Right lobe of liver (tissue), 6 donors: ENCODE data around the gene FAM234B. TPM values are rescaled to one million over a fixed set of nuclear protein-coding genes. Genes with fewer than 3 reads are reported as not detected.

Experiments used
- ATAC-seq, 4 donors: fragments of 200-7000 bp; cut with Tn5 transposase; one replicate each; pipeline ENCODE4 v1.9.1; 2020; ENCODE audit warnings: mild to moderate bottlenecking in 4 of 4, moderate library complexity in 4 of 4
- DNase-seq, 3 donors: peaks; one replicate each; pipeline ENCODE4 v3.0.0-alpha.2; 2020
- H3K27ac ChIP-seq, 3 donors: fragments of 200-600 bp; one replicate each; pipeline ENCODE4 v1.8.0; 2022
- H3K27me3 ChIP-seq, 2 donors: fragments of 200-600 bp; one replicate each; pipeline ENCODE4 v1.8.0; 2022
- H3K36me3 ChIP-seq, 4 donors: fragments of 200-600 bp; sonication (generic) in 1 of 4; one replicate each; pipeline versions ENCODE4 v1.5.1 to v1.8.0; 2017 to 2022; ENCODE audit warnings: control low read depth in 1 of 4
- H3K4me1 ChIP-seq, 4 donors: fragments of 200-600 bp; sonication (generic) in 1 of 4; one replicate each; pipeline versions ENCODE4 v1.5.1 to v1.8.0; 2017 to 2022; ENCODE audit warnings: control low read depth in 1 of 4
- H3K4me3 ChIP-seq, 3 donors: fragments of 200-600 bp; one replicate each; pipeline ENCODE4 v1.8.0; 2022
- H3K9me3 ChIP-seq, 4 donors: fragments of 200-600 bp; sonication (generic) in 1 of 4; one replicate each; pipeline versions ENCODE4 v1.5.1 to v1.8.0; 2017 to 2022; ENCODE audit warnings: control low read depth in 1 of 4
- POLR2A ChIP-seq: fragments of 450-650 bp; IDR thresholded peaks from one replicate; pipeline ENCODE4 v1.6.1; 2017; ENCODE audit warnings: antibody characterized with exemption, mild to moderate bottlenecking
- WGBS: methylation state at CpG from one replicate; pipeline ENCODE4 v1.1.6; 2018; ENCODE audit warnings: low coverage, low lambda C conversion rate; ENCODE audit not compliant: insufficient coverage; ENCODE audit errors: missing lambda C conversion rate; 5-methylcytosine and 5-hydroxymethylcytosine counted together
- intact Hi-C, 2 donors: fragments of 100-400 bp; cut with DNase I; formaldehyde crosslinking; loops; one replicate each; pipeline versions ENCODE4 v1.11.2 to v1.14.1; 2022
- total RNA-seq, 6 experiments: library from RNA; depleted of rRNA in 2 of 6; stranded (reverse); fragments of >200 nt in 2 of 6; fragmentation: NEBNext Ultra II Directional in 3 of 6; extraction: Animal tissue kit (Norgen Biotek cat#: 25700) in 3 of 6; gene quantifications; one replicate each; pipeline versions ENCODE4 v1.1.0 to v1.2.4, GENCODE V29; 2016 to 2023
- TF ChIP-seq, protein P1 (sequence below), 4 donors: fragments of 200-600 bp in 3 of 4; fragments of 450-650 bp in 1 of 4; IDR thresholded peaks; one replicate each; pipeline versions ENCODE4 v1.5.1 to v1.8.0; 2016 to 2022; ENCODE audit warnings: antibody characterized with exemption in 4 of 4, mild to moderate bottlenecking in 2 of 4
- donor health status: DM: no; HTN: yes; CAD: no.
- donor health status: DM: no; HTN: no; CAD: no.
- donor health status: DM: no; HTN: no; CAD: no.
- donor health status: DM: no; HTN: yes; CAD: no.
- donor health status: DM: no; HTN: yes; CAD: no.

The FAM234B gene
- total RNA-seq, 6 experiments from 2014 or later = 2.9 to 4.8 (median 3.2) TPM

DNA sequence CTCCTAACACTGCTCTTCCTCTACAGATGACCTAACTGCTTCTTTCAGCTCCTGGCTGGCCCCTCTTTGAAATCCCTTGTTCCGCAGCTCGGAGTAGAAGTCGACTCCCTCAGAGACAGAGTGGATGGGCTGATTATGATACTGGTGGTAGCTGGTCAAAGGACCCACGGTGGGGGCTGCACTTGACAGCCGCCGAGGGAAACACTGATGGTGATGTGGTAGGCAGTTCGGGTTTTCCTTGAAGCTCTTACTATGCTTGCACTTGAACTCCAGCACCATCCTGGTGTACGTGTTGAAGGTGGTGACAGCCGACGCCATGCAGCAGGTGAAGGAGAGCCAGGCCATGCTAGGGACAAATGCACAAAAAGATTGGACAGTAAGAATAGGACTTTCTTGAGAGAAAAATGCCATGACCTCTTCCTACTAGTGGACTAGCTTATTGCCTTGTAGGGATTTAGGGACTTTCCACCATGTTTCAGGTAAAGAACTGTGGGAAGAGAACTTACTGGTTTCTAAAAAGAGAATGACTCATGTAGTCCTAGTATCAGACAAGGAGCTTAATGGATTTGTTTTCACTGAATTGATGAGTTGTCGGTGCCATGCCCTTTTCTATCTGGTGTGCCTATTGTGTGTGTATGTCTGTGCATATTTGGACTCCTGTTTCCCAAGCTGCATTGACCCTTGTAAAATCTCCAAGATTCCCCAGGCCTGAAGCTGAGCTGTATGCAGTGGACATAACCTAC lies 40.9 kb downstream of the FAM234B start:
- intact Hi-C loops = no loop called here
- H3K36me3 ChIP-seq = peaks cover 0 to 3% (median 0%) of the 10 kb centered on the region in 4 donors
- 96% methylated on average over 8 of the region's 11 CpGs for WGBS
- H3K27ac ChIP-seq = no peak overlapping the region
- DNase-seq (no peak), ATAC-seq (no peak)
- no peak overlapping the region for H3K4me3 ChIP-seq
- H3K9me3 ChIP-seq = no peaks in the 10 kb centered on the region
- no peaks in the 10 kb centered on the region for H3K4me1 ChIP-seq
- TF ChIP-seq, protein P1, sequence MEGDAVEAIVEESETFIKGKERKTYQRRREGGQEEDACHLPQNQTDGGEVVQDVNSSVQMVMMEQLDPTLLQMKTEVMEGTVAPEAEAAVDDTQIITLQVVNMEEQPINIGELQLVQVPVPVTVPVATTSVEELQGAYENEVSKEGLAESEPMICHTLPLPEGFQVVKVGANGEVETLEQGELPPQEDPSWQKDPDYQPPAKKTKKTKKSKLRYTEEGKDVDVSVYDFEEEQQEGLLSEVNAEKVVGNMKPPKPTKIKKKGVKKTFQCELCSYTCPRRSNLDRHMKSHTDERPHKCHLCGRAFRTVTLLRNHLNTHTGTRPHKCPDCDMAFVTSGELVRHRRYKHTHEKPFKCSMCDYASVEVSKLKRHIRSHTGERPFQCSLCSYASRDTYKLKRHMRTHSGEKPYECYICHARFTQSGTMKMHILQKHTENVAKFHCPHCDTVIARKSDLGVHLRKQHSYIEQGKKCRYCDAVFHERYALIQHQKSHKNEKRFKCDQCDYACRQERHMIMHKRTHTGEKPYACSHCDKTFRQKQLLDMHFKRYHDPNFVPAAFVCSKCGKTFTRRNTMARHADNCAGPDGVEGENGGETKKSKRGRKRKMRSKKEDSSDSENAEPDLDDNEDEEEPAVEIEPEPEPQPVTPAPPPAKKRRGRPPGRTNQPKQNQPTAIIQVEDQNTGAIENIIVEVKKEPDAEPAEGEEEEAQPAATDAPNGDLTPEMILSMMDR (IDR thresholded peaks at IDR 0.05) = no peak
- TF ChIP-seq POLR2A = no peak
- H3K27me3 ChIP-seq = no peaks in the 10 kb centered on the region

DNA sequence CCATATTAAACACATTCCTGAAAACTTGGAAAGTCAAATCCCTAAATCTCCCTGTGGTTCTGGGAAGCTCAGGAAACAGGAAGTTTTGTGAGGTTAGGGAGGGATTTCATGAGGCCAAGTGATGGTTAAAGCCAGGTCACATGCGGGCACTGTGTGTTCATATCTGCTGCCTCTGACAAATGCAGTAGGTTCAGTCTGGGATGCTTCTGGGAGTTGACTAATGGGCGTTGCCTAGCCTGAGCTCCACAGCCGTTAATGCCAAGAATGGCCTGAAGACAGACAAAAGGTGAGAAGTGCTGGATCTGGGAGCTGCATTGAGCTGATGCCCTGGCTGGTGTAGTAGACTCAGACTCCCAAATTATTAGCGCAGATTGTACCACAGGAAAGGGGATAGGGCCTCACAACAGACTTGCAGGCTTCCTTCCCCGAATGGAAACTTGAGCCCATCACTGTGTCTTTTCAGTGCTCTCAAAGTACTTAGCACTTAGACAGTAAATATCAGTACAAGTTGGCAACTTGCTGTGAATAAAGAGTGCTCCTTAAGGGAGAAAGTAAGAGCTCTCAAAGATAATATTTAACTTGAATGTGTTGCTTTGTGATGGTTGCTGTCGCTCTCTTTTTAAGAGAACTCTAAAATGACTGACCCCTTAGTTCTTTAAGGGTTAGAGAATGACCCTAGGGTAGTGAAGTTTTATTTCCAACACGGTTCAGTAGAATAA lies 41.9 kb downstream of the FAM234B start:
- 74% methylated on average over 5 of the region's 7 CpGs for WGBS
- ATAC-seq (no peak), DNase-seq (no peak)
- intact Hi-C loops = no loop called here
- H3K27ac ChIP-seq = no peak overlapping the region
- no peaks in the 10 kb centered on the region for H3K4me1 ChIP-seq
- H3K36me3 ChIP-seq = peaks cover 0 to 1% (median 0%) of the 10 kb centered on the region in 4 donors
- no peaks in the 10 kb centered on the region for H3K27me3 ChIP-seq
- no peak for TF ChIP-seq POLR2A
- TF ChIP-seq, protein P1 (IDR thresholded peaks at IDR 0.05) = no peak
- H3K9me3 ChIP-seq = no peaks in the 10 kb centered on the region
- no peak overlapping the region for H3K4me3 ChIP-seq

DNA sequence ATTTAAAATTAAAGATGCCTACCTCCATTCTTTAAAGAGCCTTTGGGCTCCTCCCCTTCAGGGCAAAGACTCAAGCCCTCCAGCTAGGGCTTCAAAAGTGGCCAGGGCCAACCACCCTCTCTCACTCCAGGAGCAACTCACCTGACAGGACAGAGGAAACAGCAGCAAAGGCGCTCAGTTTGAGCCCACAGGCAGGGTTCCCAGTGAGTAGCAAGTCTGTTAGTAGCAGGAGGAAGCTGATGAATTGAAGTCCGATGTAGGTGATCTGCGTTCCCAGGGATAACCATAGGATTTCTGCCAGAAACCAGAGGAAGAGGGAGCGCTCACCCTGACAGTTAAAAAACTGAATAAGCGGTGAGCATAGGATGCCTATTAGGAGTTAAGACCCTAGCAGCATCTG lies 43.6 kb downstream of the FAM234B start:
- DNase-seq (no peak), ATAC-seq (no peak)
- H3K27ac ChIP-seq = no peak overlapping the region
- intact Hi-C loops = no loop called here
- no peaks in the 10 kb centered on the region for H3K9me3 ChIP-seq
- no peaks in the 10 kb centered on the region for H3K4me1 ChIP-seq
- TF ChIP-seq, protein P1 (IDR thresholded peaks at IDR 0.05) = no peak
- TF ChIP-seq POLR2A = no peak
- no peaks in the 10 kb centered on the region for H3K27me3 ChIP-seq
- H3K4me3 ChIP-seq = no peak overlapping the region
- WGBS = 56% methylated on average over 3 of the region's 5 CpGs
- no peaks in the 10 kb centered on the region for H3K36me3 ChIP-seq

DNA sequence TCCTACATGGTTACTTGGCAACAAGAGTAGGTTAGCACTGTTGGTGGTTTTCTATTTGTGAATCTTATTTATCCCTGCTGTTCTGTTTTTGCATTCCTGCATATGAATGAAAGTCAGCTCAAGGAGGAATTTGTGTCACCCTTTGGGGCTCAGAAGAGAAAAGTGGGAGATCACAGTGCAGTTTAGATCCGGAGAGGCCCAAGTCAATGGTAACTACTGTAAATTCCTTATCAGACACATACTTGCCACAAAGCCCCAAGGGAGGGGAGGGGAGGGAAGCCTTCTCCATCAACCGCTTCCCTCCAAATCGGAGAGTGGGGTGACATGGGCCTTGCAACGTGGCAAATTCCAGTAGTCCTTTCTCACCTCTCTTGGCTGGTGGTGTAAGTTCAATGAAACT lies 44.3 kb downstream of the FAM234B start:
- WGBS = 45% methylated on average over 2 of the region's 4 CpGs
- TF ChIP-seq, protein P1 (IDR thresholded peaks at IDR 0.05) = no peak
- no peak for TF ChIP-seq POLR2A
- H3K36me3 ChIP-seq = no peaks in the 10 kb centered on the region
- H3K27ac ChIP-seq = no peak overlapping the region
- no peaks in the 10 kb centered on the region for H3K27me3 ChIP-seq
- no peaks in the 10 kb centered on the region for H3K4me1 ChIP-seq
- intact Hi-C loops = no loop called here
- ATAC-seq (no peak), DNase-seq (no peak)
- no peak overlapping the region for H3K4me3 ChIP-seq
- no peaks in the 10 kb centered on the region for H3K9me3 ChIP-seq
